NCI-H345 treated with DMSO at 0.1 percent for 48 hours (cell line): ENCODE results near the gene ESYT1.
A peak's percentile ranks its signal among the peaks of the same experiment; 100 is the strongest.

Experiments used
- DNase-seq: peaks from one replicate; lab custom pipeline; 2025; ENCODE audit not compliant: unreplicated experiment; lab: John Stamatoyannopoulos, UW

The ESYT1 gene

GRCh38 chr12:56128670-56129205 is 671 bp downstream of the ESYT1 start:
- no peak for DNase-seq

- DNase-seq = no peak
Measured at GRCh38 chr12:56129206-56129941, 1.3 kb downstream of the ESYT1 start.

DNA sequence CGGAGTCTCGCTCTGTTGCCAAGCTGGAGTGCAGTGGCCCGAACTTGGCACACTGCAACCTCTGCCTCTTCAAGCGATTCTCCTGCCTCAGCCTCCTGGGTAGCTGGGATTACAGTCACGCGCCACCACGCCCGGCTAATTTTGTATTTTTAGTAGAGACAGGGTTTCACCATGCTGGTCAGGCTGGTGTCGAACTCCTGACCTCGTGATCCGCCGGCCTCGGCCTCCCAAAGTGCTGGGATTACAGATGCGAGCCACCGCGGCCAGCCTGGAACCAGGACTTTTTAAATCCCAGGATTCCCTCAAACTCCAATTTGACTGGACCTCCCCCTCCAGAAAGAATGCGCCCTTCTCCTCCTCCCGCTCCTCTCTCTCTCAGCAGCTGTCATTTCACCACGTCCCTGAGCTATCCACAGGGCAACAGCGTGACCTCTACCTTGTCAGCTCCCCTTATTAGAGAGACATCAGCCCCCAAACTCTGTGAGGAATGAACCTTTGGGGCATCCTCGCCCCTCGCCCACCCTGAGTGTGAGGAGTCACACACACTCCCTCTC is 2.0 kb downstream of the ESYT1 start:
- no peak for DNase-seq

DNA sequence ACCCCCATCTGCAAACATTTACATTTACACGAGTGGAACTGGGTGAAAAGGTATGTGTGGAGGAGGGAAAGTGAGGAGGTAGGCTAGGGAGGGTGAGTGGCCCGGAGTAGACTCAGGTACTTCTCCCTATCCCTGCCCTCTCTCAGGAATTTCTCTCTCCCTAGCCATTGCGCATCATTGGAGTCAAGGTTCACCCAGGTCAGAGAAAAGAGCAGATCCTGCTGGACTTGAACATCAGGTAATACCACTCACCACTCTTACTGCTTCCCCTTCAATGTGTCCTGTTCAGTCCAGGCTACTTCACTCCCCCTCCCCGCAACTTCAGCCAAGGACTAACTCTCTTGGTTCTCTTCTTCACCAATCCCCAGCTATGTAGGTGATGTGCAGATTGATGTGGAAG is 2.8 kb downstream of the ESYT1 start:
- DNase-seq = no peak

DNA sequence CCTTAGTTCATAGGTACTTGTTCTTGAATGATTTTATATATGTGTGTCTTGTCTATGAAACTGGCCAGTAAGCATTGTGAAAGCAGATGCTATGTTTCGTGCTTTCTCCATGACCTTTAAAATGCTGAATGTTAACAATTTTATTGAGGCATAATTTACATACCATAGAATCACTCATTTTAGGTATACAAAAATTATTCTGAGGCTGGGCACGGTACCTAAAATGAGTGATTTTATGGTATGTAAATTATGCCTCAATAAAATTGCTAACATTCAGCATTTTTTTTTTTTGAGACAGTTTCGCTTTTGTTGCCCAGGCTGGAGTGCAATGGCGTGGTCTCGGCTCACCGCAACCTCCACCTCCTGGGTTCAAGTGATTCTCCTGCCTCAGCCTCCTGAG is 6.8 kb downstream of the ESYT1 start:
- no peak for DNase-seq

- no peak for DNase-seq
Measured at GRCh38 chr12:56137853-56138571, 9.9 kb downstream of the ESYT1 start.

DNA sequence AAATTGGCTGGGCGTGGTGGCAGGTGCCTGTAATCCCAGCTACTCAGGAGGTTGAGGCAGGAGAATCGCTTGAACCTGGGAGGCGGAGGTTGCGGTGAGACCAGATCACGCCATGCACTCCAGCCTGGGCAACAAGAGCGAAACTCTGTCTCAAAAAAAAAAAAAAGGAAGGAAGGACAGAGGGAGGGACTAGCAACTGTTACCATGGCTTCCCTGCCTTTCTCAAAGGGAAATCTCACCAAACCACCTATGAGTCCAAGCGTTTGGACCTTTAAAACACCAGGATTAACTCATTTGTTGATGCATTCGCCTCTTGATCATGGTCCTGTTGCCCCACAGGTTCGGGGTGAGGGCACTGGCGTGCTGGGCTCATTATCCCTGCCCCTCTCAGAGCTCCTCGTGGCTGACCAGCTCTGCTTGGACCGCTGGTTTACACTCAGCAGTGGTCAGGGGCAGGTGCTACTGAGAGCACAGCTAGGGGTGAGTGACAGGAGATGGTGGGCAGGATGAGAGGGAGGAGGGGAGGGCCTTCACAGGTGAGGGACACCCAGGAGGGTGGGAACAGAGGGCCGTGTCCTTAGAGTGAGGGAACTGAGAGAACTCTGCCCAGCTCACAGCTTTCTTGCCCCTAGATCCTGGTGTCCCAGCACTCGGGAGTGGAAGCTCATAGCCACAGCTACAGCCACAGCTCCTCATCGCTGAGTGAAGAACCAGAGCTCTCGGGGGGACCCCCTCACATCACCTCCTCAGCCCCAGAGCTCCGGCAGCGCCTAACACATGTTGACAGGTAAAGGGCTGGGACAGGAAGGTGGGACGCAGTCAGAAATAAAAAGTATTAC is 14.1 kb downstream of the ESYT1 start:
- no peak for DNase-seq

DNA sequence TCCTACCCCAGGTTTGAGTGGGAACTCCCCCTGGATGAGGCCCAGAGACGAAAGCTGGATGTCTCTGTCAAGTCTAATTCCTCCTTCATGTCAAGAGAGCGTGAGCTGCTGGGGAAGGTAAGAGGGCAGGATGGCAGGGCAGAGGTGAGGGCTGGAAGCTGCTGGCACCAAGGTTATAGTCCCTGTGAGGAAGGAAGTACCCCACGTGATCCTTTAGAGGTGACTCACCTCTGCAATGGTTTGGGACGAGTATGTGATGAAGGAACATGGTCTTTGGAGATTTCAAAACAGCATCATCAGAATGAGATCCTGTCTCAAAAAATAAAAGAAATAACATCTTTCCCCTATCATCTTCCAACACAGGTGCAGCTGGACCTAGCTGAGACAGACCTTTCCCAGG is 15.2 kb downstream of the ESYT1 start:
- DNase-seq = no peak

- DNase-seq = no peak
Measured at GRCh38 chr12:56143870-56144269, 15.8 kb downstream of the ESYT1 start.

DNA sequence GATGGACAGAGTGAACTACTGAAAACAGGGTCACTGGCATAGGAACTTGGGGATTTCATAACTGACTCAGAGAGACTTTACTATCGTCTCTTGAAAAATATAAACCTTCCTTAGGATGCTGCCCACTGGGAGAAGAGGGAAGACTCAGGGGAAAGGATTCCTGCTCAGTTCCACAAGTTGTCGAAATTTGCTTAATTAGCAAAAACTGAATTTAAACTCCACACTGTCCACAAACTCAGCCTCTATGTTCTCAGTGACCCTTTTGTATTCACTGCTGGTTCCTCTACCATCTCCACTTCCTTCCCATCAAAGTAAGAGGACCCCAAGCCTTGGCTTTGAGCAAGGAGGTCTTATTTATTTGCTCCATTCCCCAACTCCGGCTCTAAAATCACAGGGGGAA is 17.1 kb downstream of the ESYT1 start:
- no peak for DNase-seq

GRCh38 chr12:56146492-56147460 is 18.7 kb downstream of the ESYT1 start:
- no peak for DNase-seq

DNA sequence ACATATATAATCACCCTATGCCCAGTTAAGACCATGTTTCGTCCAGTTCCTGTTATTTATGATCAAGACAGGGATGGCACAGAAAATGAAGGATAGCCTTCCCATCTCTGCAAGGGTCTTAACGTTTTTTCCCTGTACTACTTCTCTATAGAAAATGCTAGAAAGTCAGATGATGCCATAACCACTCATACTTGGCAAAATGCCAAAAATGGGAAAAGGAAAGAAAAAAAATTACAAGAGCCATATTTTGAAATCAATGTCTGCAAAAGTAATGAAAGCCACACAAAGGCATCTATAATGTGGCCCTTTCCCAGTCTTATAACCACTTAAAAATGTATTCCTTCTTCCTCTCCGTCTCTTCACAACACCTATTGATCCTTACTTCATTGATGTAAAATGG is 22.5 kb downstream of the ESYT1 start:
- DNase-seq = no peak

GRCh38 chr12:56151672-56152131 is 23.6 kb downstream of the ESYT1 start:
- DNase-seq = peak; percentile 78

- peak; percentile 81 for DNase-seq
Measured at GRCh38 chr12:56152132-56152755, 24.2 kb downstream of the ESYT1 start, which contains the start of gene MYL6B. TSS of gene MYL6B (plus strand) at chr12:56152587. CDS start at chr12:56153919, 1,332 bp downstream.

- no peak for DNase-seq
Measured at GRCh38 chr12:56152756-56153677, 24.9 kb downstream of the ESYT1 start.

- no peak for DNase-seq
Measured at GRCh38 chr12:56153678-56154065, 25.6 kb downstream of the ESYT1 start.

GRCh38 chr12:56154246-56154771 is 26.2 kb downstream of the ESYT1 start:
- peak; percentile 36 for DNase-seq

DNA sequence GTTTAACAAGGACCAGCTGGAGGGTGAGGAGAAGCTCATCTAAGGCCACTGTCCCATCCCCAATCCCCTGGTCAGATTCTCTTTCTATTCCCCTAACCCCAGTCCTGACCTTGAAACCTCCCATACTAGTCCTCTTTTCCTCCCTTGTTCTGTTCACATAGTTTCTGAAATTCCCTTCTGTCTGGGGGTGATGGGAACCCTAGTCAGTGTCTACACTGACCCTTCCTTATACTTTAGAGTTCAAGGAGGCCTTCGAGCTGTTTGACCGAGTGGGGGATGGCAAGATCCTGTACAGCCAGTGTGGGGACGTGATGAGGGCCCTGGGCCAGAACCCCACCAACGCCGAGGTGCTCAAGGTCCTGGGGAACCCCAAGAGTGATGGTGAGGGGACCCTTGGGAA is 26.8 kb downstream of the ESYT1 start:
- DNase-seq = no peak
